SK-N-DZ (cell line): Measurements from ENCODE around the gene ELL.

ENCODE experiments used
- DNase-seq: peaks from one replicate; pipeline ENCODE4 v3.0.0-alpha.2; 2015; ENCODE audit warnings: low spot score

ELL gene

GRCh38 chr19:18490728-18491127 is 31.1 kb downstream of the ELL start:
- DNase-seq: no peak

DNA sequence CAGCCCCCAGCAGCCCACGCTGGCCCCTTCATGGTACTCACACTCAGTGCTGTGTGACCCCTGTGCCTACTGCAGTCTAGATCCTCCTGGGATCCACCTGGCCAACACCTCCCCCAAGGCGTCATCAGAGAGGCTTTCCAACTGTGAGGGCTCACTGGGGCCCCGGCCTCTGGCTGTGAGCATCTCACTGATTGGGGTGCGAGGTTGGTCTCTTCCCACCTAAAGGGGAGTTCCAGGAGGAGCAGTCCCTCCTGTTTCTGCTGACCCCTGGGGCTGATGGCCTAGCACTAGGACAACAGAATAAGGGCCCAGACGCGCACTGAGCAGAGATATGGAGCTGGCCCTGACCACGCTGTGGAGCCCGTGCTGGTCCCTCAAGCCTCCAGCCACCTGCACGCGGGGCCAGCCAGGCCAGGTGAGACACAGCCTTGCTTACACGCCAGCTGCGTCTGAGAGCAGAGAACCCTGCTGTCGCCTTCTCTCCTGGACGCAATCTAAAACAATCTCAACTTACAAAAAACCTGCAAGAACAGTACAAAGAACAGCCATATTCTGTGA is 32.2 kb downstream of the ELL start:
- DNase-seq: no peak

DNA sequence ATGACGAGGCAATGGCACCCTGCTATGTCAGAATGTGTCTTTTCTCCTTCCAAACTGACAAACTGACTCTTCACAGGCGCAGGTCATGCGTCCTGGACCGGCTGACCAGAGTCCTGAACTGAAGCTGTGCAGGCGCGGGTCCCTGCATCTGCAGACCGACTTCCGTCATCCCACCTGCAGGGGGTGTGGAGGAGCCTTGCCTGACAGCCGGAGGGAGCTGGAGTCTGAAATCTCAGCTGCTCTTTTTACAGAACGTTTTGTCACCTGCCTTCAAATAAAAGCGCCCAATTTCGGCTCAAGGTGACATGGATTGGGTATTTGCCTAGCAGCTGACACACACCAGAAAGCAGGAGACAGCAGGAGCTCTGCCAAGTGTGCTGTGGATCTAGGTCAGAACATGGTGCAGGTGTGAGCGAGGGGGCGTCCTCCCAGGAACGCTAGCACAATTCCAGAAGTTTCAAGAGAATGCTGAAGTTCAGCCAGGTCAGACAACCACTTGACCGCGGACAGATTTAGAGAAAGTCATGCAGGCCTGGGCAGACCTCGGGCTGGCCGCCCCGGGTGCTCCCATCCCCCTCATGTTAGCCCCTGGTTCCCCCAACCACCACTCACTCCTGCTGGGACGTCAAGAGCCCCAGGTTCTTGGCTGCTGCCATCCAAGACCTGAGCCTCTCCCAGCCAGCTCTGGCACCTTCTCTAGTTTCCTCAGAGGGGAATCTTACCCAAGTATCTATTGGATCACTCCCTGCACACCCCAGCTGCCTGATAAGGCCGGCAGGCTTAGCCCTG is 32.8 kb downstream of the ELL start:
- DNase-seq: peak; percentile 57

DNA sequence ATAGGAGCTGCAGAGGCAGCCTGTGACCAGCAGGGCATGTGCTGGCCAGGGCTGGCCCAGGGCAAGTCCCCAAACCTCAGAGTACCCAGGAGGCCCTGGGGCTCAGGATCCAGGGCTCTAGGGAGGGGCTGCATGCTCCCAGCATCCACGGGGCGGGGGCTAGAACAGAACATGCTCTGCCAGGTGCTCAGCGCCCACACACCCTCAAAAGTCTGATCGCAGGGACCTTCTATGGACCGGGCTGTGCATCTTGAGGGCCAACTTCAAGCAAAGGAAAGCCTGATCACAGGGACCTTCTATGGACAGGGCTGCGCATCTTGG is 33.5 kb downstream of the ELL start:
- DNase-seq: no peak

DNA sequence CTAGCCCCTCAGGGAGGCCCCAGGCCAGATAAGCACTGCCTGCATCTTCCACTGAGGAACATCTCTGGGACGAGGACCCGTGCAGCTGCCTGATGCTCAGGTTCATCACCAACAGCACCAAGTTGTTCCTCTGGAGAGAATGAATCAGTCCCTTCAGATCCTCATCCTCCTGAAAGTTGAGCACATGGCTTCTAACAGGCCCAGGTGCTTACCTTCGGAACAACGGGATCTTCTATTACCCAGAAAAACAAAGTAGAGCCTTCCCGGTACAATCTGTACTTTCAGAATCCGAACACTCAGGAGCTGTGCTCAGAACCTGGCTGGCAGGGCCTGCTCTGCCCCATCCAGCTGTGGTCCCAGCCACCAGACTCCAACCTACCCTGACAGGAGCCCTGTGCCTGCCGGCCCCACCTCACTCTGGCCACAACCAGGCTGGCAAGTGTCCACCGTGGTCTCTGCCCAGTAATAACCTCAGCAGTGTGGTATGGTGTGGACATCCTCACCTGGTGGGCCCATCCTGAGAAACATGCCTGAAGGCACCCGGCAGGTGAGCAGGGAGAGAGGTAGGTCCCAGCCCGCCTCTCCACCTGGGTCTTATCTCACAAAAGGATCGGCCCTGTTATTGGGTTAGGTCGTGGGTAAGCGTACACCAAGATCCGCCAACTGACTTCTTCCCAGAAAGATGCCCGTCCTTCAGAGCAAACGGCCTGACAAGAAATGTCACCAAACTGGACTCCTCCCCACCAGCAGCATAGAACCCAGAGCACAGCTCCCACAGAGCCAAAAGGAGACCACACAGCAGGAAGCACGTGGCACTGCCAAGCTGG is 34.1 kb downstream of the ELL start:
- no peak for DNase-seq

DNA sequence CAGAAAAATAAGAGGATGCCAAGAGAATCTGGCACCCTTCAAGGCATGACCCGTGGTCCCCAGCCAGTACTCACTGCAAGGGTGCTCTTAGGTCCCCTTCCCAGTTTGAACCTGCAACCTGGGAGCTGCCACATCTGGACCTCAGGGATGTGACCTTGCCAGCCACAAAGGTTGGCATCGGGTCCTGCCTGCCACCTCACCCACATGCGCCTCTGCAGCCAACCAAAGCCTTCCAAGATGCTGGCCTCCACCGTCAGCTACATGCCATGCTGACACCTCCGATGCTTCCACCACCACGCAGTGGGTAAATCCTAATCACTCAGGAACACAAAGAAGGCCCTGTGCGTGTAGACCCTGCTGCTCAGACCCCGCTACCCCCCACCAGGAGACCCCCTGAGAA is 35.1 kb downstream of the ELL start:
- DNase-seq: no peak

GRCh38 chr19:18484992-18485391 is 36.9 kb downstream of the ELL start:
- DNase-seq: no peak

DNA sequence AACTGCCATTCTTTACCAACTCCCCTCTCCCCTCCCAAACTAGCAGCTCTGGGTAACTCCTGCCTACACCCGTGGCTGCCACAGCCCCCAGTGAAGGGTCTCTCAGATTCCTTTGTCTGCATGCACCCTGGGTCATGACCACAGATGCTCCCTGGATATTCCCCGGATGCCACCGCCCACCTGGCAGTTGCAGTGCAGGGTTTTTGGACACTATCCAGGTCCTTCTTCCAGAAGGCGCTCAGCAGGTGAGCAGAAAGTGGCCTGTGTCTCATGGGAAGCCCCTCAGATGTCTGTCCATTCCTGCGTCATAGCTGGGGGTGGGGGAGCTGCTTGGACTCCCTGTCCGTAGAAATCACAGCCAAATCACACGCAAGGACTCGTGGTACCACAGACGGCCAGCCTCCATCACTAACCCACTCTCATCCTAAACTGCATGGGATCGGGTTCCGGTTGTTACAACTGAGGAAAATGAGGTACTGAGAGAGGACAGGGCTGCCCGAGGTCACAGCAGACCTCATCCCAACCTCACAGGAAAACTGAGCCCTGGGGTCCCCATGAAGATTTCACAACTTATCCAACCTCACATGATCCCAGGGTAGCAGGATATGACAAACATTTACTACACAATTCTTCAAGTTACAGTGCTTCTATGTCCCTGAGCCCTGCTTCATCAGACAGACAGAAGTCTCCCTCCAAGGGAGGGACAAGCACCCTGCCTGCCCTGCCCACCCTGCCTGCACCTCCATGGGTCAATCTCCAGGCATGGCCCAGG is 38.6 kb downstream of the ELL start:
- no peak for DNase-seq

DNA sequence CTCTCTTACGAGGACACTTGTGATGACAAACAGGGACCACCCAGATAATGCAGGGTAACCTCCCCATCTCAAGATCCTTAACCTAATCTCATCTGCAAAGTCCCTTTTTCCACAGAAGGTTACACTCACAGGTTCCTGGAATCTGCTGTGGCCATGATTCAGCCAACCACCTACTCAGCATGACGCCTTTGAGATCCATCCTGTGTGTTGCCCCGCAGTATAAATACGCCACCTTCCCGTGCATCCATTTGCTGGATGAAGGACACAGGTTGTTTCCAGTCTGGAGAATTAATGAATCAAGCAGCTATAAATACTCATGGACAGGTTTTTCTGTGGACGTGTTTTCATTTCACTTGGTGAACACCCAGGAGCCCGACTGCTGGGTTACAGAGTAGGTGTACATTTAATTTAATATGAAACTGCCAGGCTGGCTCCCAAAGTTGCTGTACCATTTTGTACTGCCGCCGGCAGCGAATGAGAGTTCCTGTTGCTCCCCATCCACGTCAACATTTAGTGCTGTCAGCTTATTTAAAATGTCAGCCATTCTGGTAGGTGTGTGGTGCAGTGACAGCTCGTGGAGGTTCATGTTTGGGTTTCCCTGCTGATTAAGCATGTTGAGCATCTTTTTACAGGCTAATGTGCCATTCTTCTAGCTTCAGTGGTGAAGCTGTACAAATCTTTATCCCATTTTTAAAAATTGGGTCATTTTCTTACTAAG is 40.2 kb downstream of the ELL start:
- DNase-seq: no peak

DNA sequence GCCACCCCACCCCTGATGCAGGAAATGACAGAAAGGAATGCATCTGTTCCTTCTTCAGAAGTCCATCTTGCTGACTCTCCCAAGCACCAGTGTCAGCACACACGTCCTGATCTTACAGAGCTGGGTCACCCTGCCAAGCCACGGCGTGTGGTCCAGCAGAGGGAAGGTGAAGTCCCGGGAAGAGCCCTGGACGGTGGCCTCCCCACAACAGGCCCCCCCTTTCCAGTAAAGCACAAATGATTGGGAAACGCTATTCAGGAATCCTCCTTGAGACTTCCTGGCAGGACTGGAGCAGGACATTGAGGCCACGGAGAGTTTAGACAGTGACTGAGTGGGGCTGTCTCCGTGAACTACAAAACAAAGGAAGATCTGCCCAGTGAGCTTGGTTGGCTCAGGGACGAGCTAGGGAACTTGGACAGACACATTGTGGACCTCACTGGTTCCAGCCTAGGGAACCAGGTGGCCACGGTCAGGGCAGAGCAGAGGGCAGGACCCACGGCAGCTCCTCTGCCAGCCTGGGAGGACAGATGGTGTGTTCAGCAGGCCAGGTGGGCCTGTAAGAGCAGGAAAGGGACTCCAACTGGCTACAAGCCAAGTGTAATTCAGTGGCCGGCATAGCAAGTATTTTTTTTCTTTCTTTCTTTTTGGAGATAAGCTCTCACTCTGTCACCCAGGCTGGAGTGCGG is 41.7 kb downstream of the ELL start:
- DNase-seq: no peak

DNA sequence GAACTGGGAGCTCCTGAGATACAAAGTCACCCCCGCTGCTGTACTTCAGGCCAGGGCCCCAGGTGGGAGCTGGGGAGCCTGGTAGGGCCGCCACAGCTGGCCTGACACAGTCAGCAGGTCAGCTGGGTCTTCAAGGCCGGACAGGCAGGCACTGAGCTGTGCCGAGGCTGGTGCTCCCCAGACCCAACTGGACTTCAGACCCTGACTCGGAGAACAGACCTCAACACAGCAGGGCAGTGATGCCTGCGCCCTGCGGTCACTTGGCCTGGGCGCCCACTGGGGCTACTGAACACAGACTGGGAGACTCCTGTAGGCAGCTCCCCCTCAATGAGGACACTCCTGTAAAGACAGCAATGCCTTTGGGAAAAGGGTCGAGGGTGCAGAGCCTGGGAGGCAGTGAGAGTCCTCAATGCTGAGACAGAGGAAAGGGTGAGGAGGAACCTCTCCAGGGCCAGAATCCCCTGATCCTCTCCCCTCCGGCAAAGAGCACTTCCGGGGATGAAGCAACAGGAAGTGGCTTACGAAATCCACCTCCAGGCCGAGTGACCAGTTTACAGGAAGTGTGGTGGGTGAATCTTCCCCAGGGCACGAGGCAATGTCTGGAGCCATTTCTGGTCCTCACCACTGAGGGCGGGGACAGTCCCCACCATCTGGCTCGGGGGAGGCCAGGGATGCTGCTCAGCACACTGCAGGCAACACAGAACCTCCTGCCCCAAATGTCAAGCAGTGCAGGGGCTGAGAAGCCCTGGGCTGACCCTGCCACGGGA is 43.1 kb downstream of the ELL start:
- DNase-seq: no peak

- DNase-seq: no peak
Measured at GRCh38 chr19:18477974-18478373, 43.9 kb downstream of the ELL start.

- DNase-seq: no peak
Measured at GRCh38 chr19:18477042-18477779, 44.7 kb downstream of the ELL start.

DNA sequence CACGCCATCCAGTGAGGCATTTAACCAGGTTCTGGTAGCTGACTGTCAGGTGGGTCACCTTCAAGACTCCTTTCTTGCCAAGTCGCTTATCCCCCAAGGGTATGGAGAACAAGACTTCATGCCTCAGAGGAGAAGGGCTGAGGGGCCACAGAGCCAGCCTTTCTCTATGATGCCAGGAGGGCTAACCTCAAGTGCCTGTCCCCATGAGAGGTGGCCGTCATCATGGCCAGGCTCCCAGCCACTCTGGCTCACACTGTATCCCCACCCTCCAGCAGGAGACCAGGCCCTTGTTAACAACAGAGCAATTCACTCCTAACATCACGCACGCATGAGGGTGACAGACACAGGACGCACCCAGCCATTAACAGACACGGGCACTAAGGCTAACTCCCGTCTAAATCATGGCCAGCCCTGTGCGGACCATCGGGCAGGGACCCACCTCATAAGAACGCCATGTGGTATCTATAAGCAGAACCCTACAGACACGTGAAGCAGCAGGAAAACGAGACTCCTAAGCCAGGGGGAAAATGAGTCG is 45.3 kb downstream of the ELL start:
- no peak for DNase-seq

DNA sequence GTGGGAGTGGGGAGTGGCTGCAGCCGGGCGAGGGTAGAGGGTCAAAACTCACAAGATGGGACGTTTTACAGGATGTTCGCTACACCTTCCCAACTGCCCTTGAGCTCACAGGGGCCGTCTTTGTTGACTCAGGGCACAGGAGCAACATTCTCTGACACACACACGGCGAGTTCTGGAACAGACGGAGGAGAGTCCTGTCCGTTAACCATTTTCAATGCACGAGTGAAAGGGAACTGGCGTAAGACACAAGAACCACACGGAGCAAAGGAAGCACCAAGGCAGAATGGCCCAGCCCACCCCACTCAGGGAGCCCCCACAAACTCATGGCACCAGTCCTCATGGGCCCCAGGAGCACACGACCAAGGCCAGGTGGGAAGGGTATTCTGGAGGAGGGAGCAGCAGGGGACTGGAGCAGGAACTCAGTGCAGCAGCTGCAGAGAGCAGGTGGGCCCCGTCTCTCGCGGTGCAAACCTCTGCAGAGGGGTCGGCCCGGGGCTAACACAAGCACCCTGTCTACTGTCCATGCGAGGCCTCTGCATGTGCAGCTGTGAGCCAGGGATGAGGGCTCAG is 46.0 kb downstream of the ELL start:
- DNase-seq: no peak

DNA sequence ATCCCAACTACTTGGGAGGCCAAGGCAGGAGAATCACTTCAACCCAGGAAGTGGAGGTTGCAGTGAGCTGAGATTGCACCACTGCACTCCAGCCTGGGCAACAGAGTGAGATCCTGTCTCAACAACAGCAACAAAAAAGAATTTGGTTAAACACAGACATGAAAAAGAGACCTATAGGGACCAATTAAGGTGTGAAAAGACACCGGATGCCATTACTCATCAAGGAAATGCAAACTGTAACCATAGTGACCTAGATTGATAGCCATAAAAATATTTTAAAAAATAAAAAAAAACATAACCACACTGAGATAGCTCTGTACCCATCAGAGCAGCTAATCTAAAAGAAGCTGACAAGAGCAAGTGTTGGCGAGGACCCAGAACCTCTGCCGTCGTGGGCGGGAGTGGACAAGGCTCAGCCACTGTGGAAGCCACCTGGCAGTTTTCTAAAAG is 46.8 kb downstream of the ELL start:
- no peak for DNase-seq

GRCh38 chr19:18474366-18474887 is 47.4 kb downstream of the ELL start:
- DNase-seq: no peak

- no peak for DNase-seq
Measured at GRCh38 chr19:18473706-18474087, 48.2 kb downstream of the ELL start.
